T-helper 9 cell (primary cell): ENCODE measurements around the gene PTPRD.

Source experiments
- DNase-seq: peaks from one replicate; pipeline ENCODE4 v3.0.0-alpha.2; 2020

The PTPRD gene

GRCh38 chr9:8850914-8851313, 1761.9 kb downstream of the PTPRD start:
- DNase-seq = no peak

- DNase-seq = no peak
These were observed 1767.0 kb downstream of the PTPRD start for GRCh38 chr9:8845808-8846207.

DNA sequence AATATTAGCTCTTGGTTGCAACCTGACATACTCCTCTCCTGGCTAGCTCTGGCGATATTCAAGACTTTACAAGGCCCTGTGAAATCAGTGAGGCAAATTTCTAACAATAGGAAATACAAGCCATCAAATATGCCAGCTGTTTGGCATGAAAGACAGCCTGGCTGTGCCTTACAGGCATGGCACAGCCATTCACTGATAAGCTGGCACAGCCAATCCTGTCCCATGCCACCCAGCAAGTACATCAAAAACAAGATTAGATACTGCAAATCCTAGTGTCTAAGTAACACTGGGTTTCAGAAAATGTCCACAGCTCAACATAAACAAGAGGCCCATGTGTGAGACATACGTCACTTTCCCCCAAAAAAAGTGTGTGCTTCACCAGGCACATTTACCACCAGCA, 1767.4 kb downstream of the PTPRD start:
- DNase-seq = no peak

DNA sequence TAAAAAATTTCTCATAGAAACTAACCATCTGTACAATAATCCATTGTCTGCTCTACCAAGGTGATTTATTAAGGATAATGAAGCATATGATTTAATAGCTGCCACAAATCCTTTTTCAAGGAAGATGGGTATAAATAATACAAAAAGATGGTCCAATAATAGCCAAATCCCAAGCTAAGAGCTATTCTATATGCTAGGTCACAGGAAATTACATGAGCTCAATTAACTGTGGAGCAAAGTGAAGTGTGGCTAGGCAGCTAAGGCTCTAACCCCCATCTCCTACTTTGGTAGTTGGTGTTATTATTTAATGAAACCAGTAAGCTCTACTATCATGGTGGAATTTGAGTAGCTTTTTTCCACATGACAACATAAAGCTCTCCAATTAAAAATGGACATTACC, 1768.3 kb downstream of the PTPRD start:
- DNase-seq = no peak

- DNase-seq = no peak
These were observed 1770.2 kb downstream of the PTPRD start for GRCh38 chr9:8842402-8843193.

- no peak for DNase-seq
These were observed 1774.7 kb downstream of the PTPRD start for GRCh38 chr9:8838136-8838535.

- DNase-seq = no peak
These were observed 1777.5 kb downstream of the PTPRD start for GRCh38 chr9:8835291-8835690.

DNA sequence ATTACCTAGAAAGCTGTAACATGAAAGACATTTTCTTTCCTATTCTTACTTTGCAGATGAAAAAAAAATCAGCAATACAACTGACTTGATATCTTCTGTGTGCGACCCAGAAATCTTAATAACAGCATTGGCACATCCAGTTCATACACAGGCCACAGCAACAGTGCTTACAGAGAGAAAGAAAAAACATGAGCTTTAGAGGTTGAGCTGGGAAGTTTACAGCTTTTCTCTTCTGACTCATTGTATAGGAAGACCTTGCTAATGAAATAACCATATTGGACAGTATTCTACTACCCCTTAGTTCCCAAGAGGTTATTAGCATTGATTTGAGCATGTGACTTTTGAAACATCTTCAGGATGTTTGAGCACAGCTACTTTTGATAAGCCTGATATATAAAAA, 1779.8 kb downstream of the PTPRD start:
- DNase-seq = no peak

- DNase-seq = no peak
These were observed 1780.4 kb downstream of the PTPRD start for GRCh38 chr9:8832386-8832785.

DNA sequence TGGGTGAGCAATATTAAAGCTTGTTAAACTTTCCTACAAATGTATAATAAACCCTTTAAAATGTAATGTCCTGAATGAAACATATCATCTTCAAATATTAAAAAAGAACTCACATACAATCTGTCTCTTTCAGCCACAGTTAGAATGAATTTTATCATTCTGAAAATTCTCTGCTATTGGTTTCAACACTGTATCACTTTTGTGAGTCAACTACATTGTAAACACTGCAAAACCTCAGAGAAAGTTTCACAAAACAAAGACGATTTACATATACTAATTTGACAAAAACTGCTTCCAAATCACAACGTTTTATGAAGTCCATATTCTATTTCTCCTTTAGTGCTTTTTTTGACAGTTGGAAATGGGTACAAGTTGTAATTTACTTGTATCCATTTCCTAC, 1781.2 kb downstream of the PTPRD start:
- DNase-seq = no peak

DNA sequence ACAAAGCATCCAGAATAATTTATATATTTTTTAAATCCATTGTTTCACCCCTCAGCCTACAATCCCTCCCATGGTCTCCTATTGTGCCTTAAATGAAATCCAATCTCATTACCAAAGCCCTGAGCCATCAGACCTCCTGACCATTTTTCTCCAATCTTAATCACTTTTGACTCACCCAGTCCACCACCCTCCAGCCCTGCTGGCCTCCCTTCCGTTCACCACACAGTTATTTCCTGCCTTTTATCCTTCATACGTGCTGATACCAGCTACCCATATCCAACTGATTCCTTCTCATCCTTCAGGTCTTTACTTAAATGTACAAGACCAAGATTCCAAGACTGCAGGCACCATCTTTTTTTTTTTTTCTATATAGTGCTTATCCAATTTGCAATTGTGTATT, 1786.5 kb downstream of the PTPRD start:
- no peak for DNase-seq

DNA sequence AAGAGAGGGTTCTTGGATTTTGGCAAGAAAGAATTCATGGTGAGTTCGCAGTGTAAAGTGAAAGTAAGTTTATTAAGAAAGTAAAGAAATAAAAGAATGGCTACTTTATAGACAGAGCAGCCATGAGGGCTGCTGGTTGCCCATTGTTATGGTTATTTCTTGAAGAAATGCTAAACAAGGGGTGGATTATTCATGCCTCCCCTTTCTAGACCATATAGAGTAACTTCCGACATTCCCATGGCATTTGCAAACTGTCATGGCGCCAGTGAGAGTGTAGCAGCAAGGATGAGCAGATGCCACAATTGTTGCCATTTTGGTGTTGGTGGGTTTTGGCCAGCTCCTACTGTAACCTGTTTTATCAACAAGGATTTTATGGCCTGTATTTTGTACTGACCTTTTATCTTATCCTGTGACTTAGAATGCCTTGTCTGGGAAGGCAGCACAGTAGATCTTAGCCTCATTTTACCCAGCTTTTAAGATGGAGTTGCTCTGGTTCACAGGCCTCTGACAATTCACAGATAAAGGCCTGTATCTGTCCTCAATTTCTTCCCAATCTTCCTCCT, 1787.1 kb downstream of the PTPRD start:
- no peak for DNase-seq

DNA sequence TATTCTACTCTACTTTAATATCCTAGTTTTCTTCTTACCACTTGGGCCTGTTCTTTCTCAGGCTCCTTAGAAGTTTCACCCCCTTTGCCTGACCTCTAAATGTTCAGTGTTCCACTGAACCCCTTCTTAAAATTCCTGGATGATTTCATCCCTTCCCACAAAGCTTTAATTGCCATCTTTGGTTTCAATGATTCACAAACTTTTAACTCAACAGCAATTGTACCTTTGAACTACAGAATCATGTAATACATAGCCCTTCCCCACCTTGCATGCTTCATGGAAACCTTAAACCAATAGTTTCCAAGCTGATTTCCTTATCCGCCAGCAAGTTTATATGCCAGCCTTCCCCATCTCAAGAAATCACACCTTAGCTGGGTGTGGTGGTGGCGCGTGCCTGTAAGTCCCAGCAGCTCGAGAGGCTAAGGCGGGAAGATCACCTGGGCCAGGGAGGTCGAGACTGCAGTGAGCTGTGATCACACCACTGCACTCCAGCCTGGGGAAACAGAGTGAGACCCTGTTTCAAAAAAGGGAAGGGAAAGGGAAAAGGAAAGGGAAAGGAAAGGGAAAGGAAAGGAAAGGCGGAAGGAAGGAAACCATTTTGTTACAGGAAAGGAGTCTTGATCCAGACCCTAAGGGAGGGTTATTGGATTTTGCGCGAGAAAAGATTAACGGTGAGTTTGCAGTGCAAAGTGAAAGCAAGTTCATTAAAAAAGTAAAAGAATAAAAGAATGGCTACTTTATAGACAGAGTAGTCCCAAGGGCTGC, 1789.5 kb downstream of the PTPRD start:
- DNase-seq = no peak

DNA sequence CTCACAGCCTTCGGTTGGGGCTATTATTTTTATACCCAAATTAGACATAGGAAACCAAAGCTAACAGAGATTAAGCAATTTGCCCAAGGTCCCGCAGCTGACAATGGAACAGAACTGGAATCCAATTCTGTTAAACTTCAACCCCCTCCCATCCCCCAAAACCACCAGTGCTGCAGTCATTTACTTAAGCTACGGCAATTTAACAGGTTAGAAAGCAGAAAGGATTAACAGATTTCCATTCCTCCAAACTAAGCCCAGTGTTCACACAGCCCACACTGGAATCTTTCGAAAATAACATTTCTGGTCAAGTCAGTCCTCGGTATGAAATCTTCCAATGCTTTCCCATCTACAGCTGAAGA, 1790.2 kb downstream of the PTPRD start:
- no peak for DNase-seq

GRCh38 chr9:8821910-8822666, 1790.7 kb downstream of the PTPRD start:
- no peak for DNase-seq

GRCh38 chr9:8817335-8817734, 1795.5 kb downstream of the PTPRD start:
- DNase-seq = no peak

GRCh38 chr9:8816361-8816760, 1796.4 kb downstream of the PTPRD start:
- DNase-seq = no peak

DNA sequence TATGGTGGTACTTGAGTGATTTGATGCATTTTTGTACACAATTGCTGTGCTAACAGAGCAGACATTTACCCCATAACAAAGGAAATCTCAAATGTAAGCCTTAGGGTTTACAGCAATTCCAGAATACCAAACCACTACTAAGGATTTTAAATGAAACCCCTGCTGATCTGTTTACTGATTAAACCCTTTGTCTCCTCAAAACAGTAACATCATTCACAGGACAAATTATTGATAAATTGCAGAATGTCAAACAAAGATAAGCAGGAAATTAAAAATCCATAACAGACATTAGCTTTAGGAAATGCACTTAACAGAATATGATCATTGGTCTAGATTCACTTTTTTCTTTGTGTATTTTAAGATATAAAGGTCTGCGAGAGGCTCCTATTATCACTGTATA, 1796.9 kb downstream of the PTPRD start:
- no peak for DNase-seq

DNA sequence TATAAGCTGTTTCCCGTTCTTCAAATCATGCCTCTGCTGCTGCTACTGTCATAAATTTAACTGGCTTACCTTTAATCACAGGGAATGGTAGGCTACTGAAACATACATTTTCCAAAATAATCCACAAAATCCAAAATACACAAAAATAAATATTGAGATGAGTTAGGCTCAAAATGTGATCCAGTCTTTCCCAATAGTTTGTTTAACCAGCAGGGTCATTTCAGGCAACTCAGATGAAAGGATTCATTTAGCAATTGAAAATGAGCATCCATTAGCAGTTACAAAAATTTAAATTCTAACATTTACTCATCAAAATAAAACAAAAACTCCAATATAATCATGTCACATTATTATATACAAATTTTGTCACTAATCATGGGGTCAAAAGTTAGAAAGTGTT, 1797.6 kb downstream of the PTPRD start:
- DNase-seq = no peak

DNA sequence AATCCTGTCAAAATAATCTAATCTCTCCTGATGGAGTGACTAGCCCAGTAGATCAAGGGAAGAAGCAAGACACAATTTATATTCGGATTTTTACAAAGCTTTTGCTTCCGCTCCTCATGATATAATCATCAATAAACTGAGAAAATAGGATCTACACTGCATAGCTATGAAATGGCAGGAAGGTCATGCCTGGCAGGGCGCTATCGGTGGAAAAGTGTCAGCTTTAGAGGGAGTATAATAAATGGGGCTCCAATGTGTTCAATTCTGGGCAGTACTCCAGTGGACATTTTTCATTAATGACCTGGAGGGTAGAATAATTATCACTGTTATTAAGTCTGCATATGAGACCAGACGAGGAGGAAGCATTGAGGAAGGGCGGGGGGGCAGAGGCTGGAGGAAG, 1799.9 kb downstream of the PTPRD start:
- DNase-seq = no peak

- no peak for DNase-seq
These were observed 1803.1 kb downstream of the PTPRD start for GRCh38 chr9:8809741-8810140.

DNA sequence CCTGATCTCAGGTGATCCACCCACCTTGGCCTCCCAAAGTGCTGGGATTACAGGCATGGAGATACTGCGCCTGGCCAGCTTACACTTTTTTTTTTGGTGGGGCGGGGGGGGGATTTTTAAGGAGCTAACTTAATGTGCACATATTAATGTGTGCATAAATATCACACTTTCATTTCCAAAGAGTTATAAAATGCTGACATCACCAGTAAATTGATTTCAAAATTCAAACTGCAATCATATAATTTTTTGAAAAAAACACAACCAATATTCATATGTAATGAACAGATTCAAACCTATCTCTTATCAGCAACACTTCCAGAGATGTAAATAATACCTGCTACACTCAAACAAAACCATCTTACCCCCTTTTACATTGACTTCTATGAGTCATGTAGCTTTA, 1806.7 kb downstream of the PTPRD start:
- no peak for DNase-seq

DNA sequence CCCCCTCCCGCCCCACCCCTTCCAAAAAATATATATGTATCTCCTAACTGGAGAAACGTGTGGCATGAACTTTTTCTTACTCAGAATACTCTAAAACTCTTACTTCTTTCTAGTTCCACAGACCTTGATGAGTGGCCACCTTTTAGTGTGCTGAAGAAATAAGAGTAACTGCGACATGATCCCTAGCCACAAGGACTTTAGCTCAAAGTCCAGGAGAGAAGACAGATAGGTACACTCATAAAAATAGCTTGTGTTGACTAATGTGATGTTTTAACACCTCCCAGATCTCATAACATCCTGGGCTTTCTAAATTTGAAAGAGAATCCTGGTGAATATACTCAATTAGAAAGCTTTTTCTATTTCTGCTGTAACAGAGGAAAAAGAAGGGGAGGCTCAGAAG, 1808.2 kb downstream of the PTPRD start:
- DNase-seq = no peak
